Measurements from ENCODE around the gene MYRIP.

DNA sequence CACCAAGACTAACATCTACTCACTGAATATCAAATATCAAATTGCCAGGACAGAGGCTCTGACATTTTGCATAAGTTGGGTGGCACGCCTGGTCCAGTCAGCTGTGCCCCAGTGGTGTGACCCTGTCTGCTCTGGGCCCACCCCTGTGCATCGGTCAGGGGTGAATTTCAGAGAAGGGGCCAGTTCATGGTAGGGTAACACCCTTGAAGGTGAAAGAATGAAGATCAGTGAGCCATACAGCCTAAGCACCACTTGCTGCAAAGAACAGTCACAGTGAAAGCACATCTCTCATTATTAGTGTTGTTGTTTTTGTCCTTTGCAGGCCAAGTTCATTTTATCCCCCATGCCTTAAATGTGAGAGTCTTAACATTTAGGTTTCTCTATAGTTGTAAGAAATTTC lies 86.8 kb downstream of the MYRIP start:
- TF ChIP-seq, protein P1, sequence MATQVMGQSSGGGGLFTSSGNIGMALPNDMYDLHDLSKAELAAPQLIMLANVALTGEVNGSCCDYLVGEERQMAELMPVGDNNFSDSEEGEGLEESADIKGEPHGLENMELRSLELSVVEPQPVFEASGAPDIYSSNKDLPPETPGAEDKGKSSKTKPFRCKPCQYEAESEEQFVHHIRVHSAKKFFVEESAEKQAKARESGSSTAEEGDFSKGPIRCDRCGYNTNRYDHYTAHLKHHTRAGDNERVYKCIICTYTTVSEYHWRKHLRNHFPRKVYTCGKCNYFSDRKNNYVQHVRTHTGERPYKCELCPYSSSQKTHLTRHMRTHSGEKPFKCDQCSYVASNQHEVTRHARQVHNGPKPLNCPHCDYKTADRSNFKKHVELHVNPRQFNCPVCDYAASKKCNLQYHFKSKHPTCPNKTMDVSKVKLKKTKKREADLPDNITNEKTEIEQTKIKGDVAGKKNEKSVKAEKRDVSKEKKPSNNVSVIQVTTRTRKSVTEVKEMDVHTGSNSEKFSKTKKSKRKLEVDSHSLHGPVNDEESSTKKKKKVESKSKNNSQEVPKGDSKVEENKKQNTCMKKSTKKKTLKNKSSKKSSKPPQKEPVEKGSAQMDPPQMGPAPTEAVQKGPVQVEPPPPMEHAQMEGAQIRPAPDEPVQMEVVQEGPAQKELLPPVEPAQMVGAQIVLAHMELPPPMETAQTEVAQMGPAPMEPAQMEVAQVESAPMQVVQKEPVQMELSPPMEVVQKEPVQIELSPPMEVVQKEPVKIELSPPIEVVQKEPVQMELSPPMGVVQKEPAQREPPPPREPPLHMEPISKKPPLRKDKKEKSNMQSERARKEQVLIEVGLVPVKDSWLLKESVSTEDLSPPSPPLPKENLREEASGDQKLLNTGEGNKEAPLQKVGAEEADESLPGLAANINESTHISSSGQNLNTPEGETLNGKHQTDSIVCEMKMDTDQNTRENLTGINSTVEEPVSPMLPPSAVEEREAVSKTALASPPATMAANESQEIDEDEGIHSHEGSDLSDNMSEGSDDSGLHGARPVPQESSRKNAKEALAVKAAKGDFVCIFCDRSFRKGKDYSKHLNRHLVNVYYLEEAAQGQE (IDR thresholded peaks at IDR 0.05; ENCODE audit: insufficient read depth in 1 of 2, low read depth in 2 of 2, low read length in 2 of 2) = no peak
- TF ChIP-seq POLR2AphosphoS5 (IDR thresholded peaks at IDR 0.05; ENCODE audit: low read depth, low read length) = no peak
- TF ChIP-seq SIN3A (IDR thresholded peaks at IDR 0.05; ENCODE audit: borderline replicate concordance, insufficient read depth, low read length) = no peak

All from PFSK-1 (cell line).